ENCODE data around the gene NUDT7. TPM values are rescaled to one million over a fixed set of nuclear protein-coding genes. Genes with fewer than 3 reads are reported as not detected.

The NUDT7 gene
- total RNA-seq, 1 donor from 2014 or later, result 8.2 TPM

DNA sequence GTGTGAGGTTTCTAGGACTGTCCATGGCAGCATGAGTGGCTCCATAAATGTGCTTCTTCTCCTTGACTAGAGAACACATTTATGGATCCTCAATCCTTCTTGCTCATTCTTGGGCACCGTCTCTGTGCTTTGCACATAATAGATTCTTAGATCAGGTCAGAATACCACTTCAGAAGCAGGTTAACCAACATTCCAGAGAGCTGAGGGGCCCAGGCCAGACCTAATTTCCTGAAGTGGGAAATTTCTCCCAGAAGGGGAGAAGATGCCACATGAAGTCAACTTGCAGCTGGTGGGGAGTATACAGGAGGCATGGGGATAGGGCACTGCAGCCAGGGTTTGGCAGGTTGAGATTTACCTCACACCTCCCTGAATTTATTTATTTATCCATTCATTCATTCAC, 41.7 kb downstream of the NUDT7 start:
- ATAC-seq (no peak), DNase-seq (ENCODE audit: low spot score) (no peak)
- intact Hi-C loops (cut with DNase I), result no loop called here

- intact Hi-C loops (cut with DNase I), result no loop called here
- ATAC-seq, result no peak
- DNase-seq (ENCODE audit: low spot score), result no peak
Observed at GRCh38 chr16:77767211-77767610, 44.9 kb downstream of the NUDT7 start.

- no peak for DNase-seq (ENCODE audit: low spot score)
- intact Hi-C loops (cut with DNase I), result no loop called here
- no peak for ATAC-seq
Observed at GRCh38 chr16:77767826-77768225, 45.5 kb downstream of the NUDT7 start.

- intact Hi-C loops (cut with DNase I), result no loop called here
- ATAC-seq, result no peak
- no peak for DNase-seq (ENCODE audit: low spot score)
Observed at GRCh38 chr16:77775911-77776909, 53.9 kb downstream of the NUDT7 start.

GRCh38 chr16:77777745-77778144, 55.4 kb downstream of the NUDT7 start:
- intact Hi-C loops (cut with DNase I), result no loop called here
- ATAC-seq (no peak), DNase-seq (ENCODE audit: low spot score) (no peak)

GRCh38 chr16:77780378-77780837, 58.1 kb downstream of the NUDT7 start:
- DNase-seq (ENCODE audit: low spot score), result no peak
- ATAC-seq, result no peak
- intact Hi-C loops (cut with DNase I), result loop anchor here (5.0 kb wide), 1 partner anchor 52 kb away; no protein-coding TSS in a partner anchor

- DNase-seq (ENCODE audit: low spot score) (no peak), ATAC-seq (no peak)
- intact Hi-C loops (cut with DNase I), result loop anchor here (5.0 kb wide), 1 partner anchor 51 kb away; no protein-coding TSS in a partner anchor
Observed at GRCh38 chr16:77781091-77781490, 58.8 kb downstream of the NUDT7 start.

GRCh38 chr16:77782694-77783093, 60.4 kb downstream of the NUDT7 start:
- ATAC-seq, result no peak
- no peak for DNase-seq (ENCODE audit: low spot score)
- intact Hi-C loops (cut with DNase I), result loop anchor here (5.0 kb wide), 1 partner anchor 50 kb away; no protein-coding TSS in a partner anchor

DNA sequence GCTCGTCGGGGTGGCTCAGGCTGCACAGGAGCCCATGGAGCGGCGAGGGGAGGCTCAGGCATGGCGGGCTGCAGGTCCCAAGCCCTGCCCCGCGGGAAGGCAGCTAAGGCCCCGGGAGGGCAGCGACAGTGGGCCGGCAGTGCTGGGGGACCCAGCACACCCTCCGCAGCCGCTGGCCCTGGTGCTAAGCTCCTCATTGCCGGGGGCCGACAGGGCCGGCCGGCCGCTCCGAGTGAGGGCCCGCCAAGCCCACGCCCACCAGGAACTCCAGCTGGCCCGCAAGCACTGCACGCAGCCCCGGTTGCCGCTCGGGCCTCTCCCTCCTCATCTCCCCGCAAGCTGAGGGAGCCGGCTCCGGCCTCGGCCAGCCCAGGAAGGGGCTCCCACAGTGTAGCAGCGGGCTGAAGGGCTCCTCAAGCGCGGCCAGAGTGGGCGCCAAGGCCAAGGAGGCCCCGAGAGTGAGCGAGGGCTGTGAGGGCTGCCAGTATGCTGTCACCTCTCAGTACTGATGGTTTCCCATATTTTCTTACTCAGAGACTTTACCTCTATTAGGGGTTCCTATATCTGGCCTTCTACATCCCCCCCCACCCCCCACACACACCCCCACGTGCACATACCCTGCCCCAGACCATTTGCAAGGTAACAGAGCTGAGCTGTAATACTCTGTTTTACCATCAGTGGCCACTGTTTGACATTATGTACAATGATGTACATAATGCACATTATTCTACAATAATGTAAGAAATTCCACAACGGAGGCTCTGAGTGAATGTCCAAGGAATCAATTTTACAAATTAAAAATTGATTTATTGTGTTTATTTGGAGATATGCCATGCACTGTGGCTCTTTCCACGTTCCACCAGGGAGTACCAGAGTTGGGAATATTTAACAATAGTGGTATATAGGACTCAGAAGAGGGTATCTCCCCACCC, 62.4 kb downstream of the NUDT7 start:
- intact Hi-C loops (cut with DNase I), result loop anchor here (5.0 kb wide), 1 partner anchor 48 kb away; no protein-coding TSS in a partner anchor
- ATAC-seq (no peak), DNase-seq (ENCODE audit: low spot score) (no peak)

- no peak for DNase-seq (ENCODE audit: low spot score)
Observed at GRCh38 chr16:77785373-77785764, 63.1 kb downstream of the NUDT7 start.

GRCh38 chr16:77786186-77786847, 64.0 kb downstream of the NUDT7 start:
- DNase-seq (ENCODE audit: low spot score) (no peak), ATAC-seq (no peak)
- intact Hi-C loops (cut with DNase I), result no loop called here

More at GRCh38 chr16:77785373-77785764, 63.1 kb downstream of the NUDT7 start:
- no peak for ATAC-seq
- intact Hi-C loops (cut with DNase I), result no loop called here

DNA sequence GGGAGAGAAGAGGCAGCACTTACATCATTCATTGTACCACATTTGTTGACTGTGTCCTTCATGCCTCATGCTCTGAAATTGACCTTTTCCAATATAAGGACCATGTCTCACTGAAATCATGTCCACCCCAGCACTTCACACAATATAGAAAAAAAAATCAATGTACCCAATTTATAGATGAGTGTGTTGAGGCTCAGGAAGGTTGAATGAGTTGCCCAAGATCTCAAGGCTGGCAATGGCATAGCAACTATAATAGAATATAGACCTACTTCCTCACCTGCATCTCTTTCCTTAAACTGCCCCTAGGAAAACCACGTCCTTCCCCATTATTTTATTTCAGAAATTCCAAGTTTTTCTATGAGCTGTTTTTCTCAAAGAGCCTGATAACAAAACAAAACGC, 65.1 kb downstream of the NUDT7 start:
- no peak for ATAC-seq
- intact Hi-C loops (cut with DNase I), result no loop called here
- DNase-seq (ENCODE audit: low spot score), result no peak

DNA sequence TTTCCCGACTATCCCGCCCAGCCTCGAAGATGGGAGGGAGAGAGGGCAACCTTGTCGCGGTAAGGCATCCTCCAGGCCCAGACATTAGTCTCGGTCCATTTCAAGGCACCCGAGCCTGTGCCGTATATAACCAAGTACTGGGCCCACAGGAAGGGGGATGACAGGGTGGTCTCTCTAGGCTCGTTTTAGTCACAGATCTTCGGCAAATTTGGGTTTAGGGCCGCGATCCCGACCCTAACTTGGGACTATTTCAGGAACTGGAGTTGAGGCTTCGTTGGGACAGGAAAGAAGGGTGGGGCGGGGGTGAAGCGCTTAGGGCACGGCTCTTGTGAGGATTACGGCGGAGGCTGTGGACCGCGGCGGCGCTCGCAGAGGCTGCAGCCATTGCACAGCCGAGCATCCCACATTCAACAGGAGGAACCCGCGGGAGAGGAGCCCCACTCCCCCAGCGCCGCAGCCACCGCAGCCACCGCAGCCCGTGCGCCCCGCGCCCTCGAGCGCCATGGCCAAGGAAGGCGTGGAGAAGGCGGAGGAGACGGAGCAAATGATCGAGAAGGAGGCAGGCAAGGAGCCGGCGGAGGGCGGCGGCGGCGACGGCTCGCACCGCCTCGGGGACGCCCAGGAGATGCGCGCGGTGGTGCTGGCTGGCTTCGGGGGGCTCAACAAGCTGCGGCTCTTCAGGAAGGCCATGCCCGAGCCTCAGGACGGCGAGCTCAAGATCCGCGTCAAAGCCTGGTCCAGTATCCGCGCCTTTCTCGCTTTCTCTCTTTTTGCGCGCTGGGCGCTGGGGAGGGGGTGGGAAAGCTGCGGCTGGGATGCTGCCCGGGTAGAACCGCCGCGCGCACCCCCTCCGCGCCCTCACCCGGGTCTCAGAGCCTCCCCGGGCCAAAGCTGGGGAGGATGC, 66.1 kb downstream of the NUDT7 start, which contains the start of gene VAT1L:
TSS of gene VAT1L (plus strand) at position 384 of the 904 bp plus-strand sequence. CDS start at position 503, 119 bp downstream.
- ATAC-seq (peak; percentile 85), DNase-seq (ENCODE audit: low spot score) (no peak)
- intact Hi-C loops (cut with DNase I), result no loop called here

DNA sequence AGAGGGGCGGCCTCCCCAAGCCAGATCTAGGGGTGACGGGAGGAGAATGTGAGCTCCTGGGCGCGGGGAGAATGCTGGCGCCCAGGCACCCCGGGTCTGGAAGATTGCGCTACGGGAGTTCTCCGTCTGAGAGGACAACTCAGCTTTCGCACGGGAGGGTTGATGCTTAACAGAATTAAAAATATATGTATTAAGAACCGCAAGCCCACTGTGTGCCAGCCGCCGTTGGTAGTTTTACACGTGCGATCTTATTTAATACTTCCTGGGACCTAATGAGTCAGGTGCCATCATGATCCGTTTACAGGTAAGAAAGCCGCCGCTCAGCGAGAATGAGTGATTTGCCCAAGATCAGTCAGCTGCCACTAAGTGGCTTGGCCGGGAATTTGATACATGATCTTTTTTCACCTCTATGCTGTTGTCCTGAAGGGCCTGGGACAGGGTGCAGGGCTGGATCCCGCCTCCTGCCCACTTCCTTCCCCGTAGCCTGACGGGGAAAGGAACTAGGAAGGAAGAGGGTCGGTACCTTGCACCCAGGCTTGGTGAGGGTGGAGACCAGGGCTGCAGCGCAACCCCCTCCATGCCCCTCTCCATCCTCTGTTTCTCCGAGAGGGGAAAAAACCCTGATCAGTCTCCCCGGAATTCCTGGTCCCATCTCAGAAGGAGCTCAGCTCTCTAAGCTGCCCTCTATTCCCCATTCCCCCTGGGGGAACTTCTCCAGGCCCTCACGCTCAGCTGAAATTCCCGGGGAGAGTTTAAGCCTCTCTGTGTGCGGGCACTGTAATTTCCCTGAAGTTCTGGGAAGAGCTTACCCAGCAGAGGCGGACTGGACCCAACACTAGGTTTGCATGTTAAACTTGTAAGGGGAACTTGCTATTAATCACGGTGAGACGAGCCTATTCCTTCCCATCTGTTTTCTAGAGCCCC, 67.0 kb downstream of the NUDT7 start:
- intact Hi-C loops (cut with DNase I), result no loop called here
- DNase-seq (ENCODE audit: low spot score) (no peak), ATAC-seq (peak; percentile 14)

DNA sequence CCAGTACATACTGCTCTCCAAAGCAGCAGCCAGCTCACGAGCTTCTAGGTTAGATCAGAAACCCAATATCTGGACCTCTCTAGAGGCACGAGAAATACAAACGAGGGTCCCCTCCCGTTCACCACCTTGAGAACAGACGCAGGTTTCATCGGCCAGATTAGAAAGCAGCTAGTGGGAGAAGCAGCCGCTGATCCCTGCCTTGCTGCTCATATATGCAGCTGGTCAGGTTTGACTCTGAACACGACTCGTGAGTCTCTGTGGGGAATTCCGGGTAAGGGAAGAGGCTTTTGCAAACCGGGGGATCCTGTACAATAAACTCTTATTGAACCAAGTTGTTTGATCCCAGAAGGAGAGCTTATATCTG, 67.7 kb downstream of the NUDT7 start:
- no peak for DNase-seq (ENCODE audit: low spot score)
- intact Hi-C loops (cut with DNase I), result no loop called here

GRCh38 chr16:77790912-77791311, 68.6 kb downstream of the NUDT7 start:
- DNase-seq (ENCODE audit: low spot score) (no peak), ATAC-seq (no peak)
- intact Hi-C loops (cut with DNase I), result no loop called here

More for the DNA sequence above, 67.7 kb downstream of the NUDT7 start:
- no peak for ATAC-seq

All from sciatic nerve (tissue), 2 donors.